IPS DF 4.7 (cell line): Measurements from ENCODE around the gene ENO2.
"Not testable (repeated sequence)": the region's sequence is repeated elsewhere in the genome, so short reads cannot be mapped to it uniquely, and the experiment has no call there.

Experiments used
- DNase-seq: peaks from one replicate; pipeline ENCODE4 v3.0.0-alpha.2; 2013; ENCODE audit warnings: low spot score; ENCODE audit errors: extremely low read depth

ENO2 gene

DNA sequence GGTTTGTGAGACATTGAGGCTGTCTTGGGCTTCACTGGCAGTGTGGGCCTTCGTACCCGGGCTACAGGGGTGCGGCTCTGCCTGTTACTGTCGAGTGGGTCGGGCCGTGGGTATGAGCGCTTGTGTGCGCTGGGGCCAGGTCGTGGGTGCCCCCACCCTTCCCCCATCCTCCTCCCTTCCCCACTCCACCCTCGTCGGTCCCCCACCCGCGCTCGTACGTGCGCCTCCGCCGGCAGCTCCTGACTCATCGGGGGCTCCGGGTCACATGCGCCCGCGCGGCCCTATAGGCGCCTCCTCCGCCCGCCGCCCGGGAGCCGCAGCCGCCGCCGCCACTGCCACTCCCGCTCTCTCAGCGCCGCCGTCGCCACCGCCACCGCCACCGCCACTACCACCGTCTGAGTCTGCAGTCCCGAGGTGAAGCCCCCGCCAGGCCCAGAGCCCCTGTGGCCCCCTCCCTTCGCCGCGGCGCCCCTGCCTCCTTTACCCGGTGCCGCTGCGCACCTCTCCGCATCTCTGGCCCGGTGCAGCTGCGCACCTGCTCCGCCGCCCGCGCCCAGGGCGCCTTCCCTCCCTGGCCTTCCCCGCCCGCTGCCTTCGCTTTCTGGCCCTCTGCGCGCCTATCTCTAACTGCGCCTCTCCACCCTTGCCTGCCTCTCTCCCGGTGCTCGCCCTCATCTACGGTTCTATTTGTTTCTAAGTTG is at the start of gene ENO2:
TSS of gene ENO2 (plus strand) at position 335 of the 701 bp plus-strand sequence. CDS start 1,253 bp downstream, outside the sequence.
- no peak for DNase-seq

- not testable (repeated sequence) for DNase-seq
Observed at GRCh38 chr12:6865307-6865706, 49.1 kb upstream of the ENO2 start.

- DNase-seq: no peak
Observed at GRCh38 chr12:6866163-6866919, 48.0 kb upstream of the ENO2 start.

DNA sequence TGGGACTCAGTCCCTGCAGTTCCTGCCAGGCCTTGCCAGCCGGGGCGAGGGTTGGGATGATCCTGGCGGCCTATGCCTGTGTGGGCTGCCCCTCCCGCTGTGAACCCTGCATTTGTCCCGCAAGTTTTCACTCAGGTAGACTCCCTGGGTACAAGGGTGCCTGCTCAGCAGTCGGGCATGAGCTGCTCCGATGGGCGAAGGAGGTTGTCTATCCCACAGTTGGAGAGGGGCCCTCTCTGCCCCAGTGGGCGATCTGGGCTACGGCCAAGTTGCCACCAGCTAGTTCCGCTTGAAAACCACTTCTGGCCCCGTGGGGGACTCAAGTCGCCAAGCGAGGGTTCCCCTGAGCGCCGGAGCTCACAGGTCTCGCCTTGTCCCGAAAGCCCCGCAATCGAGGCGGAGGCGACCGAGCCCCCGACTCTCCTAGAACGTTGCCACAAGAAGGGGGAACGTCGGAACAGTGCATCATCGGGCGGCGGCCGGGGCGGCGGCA is 47.4 kb upstream of the ENO2 start:
- DNase-seq: no peak

GRCh38 chr12:6867413-6868210 is 46.8 kb upstream of the ENO2 start, which contains the start of gene TPI1:
TPI1 (plus strand) TSS chr12:6867531; CDS start chr12:6867567, 36 bp downstream.
- DNase-seq: no peak

GRCh38 chr12:6868211-6869048 is 46.0 kb upstream of the ENO2 start:
- no peak for DNase-seq

- DNase-seq: no peak
Observed at GRCh38 chr12:6869049-6870021, 45.0 kb upstream of the ENO2 start.

DNA sequence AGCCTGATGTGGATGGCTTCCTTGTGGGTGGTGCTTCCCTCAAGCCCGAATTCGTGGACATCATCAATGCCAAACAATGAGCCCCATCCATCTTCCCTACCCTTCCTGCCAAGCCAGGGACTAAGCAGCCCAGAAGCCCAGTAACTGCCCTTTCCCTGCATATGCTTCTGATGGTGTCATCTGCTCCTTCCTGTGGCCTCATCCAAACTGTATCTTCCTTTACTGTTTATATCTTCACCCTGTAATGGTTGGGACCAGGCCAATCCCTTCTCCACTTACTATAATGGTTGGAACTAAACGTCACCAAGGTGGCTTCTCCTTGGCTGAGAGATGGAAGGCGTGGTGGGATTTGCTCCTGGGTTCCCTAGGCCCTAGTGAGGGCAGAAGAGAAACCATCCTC is 44.1 kb upstream of the ENO2 start:
- DNase-seq: not testable (repeated sequence)

- no peak for DNase-seq
Observed at GRCh38 chr12:6871052-6871957, 43.1 kb upstream of the ENO2 start.

GRCh38 chr12:6872073-6873048 is 42.0 kb upstream of the ENO2 start:
- no peak for DNase-seq

- DNase-seq: peak; percentile 98
Observed at GRCh38 chr12:6873094-6874014, 41.0 kb upstream of the ENO2 start, which contains the start of gene SPSB2. SPSB2 (minus strand) TSS chr12:6873303; CDS start chr12:6872901, 402 bp downstream.

DNA sequence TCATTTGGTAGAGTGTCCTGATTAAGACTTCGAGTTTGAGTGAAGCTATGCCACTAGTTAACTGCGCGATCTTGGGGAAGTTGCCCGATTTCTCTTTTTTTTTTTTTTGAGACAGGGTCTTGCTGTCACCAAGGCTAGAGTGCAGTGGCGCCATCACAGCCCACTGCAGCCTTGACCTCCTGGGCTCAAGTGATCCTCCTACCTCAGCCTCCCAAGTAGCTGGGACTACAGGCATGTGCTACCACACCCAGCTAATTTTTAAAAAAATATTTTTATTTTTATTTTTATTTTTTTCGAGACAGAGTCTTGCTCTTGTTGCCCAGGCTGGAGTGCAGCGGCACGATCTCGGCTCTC is 40.4 kb upstream of the ENO2 start:
- not testable (repeated sequence) for DNase-seq

DNA sequence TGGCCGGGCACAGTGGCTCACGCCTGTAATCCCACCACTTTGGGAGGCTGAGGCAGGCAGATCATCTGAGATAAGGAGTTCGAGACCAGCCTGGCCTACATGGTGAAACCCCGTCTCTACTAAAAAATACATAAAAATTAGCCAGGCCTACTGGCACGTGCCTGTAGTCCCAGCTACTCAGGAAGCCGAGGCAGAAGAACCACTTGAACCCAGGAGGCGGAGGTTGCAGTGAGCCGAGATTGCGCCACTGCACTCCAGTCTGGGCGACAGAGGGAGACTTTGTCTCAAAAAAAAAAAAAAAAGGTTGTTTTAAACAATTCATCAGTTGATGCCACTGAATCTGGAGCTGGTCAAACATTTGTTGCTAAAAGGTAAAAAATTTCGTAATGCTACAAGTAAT is 34.6 kb upstream of the ENO2 start:
- not testable (repeated sequence) for DNase-seq

GRCh38 chr12:6883252-6883651 is 31.1 kb upstream of the ENO2 start:
- DNase-seq: no peak

DNA sequence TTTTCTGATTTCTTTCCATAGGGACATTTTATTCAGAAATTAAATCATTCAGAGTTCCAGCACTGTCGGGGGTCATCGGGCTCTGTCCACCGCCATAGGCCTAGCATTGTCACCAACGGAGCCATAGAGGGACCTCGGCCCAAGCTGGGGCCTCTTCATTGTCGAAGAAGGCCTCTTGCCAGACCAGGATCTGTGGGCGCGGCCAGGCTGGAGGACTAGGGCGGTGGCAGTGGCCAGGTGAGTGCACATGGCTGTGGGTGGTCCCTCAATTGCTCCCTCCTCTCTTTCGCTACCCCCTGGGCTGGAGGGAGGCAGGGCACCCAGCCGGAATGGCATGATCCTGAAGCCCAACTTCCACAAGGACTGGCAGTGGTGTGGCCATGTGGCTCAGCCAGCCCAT is 30.7 kb upstream of the ENO2 start:
- no peak for DNase-seq

DNA sequence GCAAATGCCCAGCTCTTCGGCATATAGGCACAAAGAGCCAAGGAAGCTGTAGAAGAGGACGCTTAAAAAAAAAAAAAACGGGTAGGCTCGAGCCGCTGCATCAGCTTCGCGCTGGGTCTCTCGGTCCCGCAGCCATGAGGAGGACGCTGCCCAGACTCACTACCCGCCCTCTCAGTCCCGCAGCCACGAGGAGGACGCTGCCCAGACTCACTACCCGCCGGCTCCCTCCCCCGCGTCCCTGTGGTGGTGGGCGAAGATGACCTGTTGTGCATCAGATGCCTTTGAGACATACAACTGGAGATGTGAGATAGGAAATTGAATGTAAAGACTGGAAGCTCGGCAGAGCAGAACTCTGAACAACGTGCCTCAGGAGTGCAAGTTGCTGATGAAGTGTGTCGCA is 29.8 kb upstream of the ENO2 start:
- DNase-seq: no peak
